Esophagus (tissue), 2 donors: ENCODE data around the gene SLC1A7. TPM values are rescaled to one million over a fixed set of nuclear protein-coding genes. Genes with fewer than 3 reads are reported as not detected.
A peak's percentile ranks its signal among the peaks of the same experiment; 100 is the strongest.

ENCODE experiments used
- H3K27ac ChIP-seq, 2 donors: one replicate each; pipeline ENCODE4 v1.5.1; 2013; ENCODE audit warnings: low read depth in 2 of 2, mild to moderate bottlenecking in 2 of 2, inconsistent platforms in 1 of 2, low read length in 1 of 2, moderate library complexity in 1 of 2
- H3K27me3 ChIP-seq, 2 donors: one replicate each; pipeline ENCODE4 v1.6.1; 2013; ENCODE audit warnings: low read length in 2 of 2, control low read depth in 1 of 2, mild to moderate bottlenecking in 1 of 2; ENCODE audit not compliant: insufficient read depth in 2 of 2, control insufficient read depth in 1 of 2
- H3K36me3 ChIP-seq, 2 donors: one replicate each; pipeline ENCODE4 v1.6.1; 2013; ENCODE audit warnings: low read length in 1 of 2; ENCODE audit not compliant: control insufficient read depth in 2 of 2, insufficient read depth in 2 of 2
- H3K4me1 ChIP-seq, 2 donors: one replicate each; pipeline ENCODE4 v1.6.1; 2013; ENCODE audit warnings: low read length in 1 of 2; ENCODE audit not compliant: control insufficient read depth in 2 of 2, insufficient read depth in 2 of 2
- H3K4me3 ChIP-seq, 2 donors: one replicate each; pipeline ENCODE4 v1.5.1; 2013; ENCODE audit warnings: low read length in 2 of 2, mild to moderate bottlenecking in 2 of 2, low read depth in 1 of 2, moderate library complexity in 1 of 2
- H3K9me3 ChIP-seq, 2 donors: one replicate each; pipeline ENCODE4 v1.6.1; 2013; ENCODE audit warnings: mild to moderate bottlenecking in 2 of 2, low read depth in 1 of 2, low read length in 1 of 2, moderate library complexity in 1 of 2; ENCODE audit not compliant: control insufficient read depth in 2 of 2, insufficient read depth in 1 of 2
- WGBS, 2 donors: extraction: QIAGEN DNeasy Blood & Tissue Kit; methylation state at CpG; one replicate each; pipeline ENCODE4 v1.1.7; 2013; 5-methylcytosine and 5-hydroxymethylcytosine counted together
- polyA plus RNA-seq, 2 donors: library from polyadenylated mRNA; stranded (reverse); fragments of 200-250 nt; gene quantifications; one replicate each; pipeline ENCODE4 v1.2.3, GENCODE V29; 2013
- donor health status: healthy with polysubstance abuse.
- donor health status: Bipolar disorder and iron deficiency.

SLC1A7 gene
- polyA plus RNA-seq, 2 donors = 0.05 to 0.10 TPM

GRCh38 chr1:53067886-53068285 lies 74.6 kb downstream of the SLC1A7 start:
- H3K4me1 ChIP-seq = no peaks in the 10 kb centered on the region
- WGBS, 2 donors = 78 to 84% methylated on average over 2 of the region's 2 CpGs
- peaks cover 0 to 3% of the 10 kb centered on the region in 2 donors for H3K27me3 ChIP-seq
- H3K9me3 ChIP-seq = no peaks in the 10 kb centered on the region
- H3K27ac ChIP-seq = no peak overlapping the region
- no peaks in the 10 kb centered on the region for H3K36me3 ChIP-seq
- H3K4me3 ChIP-seq = no peak overlapping the region

DNA sequence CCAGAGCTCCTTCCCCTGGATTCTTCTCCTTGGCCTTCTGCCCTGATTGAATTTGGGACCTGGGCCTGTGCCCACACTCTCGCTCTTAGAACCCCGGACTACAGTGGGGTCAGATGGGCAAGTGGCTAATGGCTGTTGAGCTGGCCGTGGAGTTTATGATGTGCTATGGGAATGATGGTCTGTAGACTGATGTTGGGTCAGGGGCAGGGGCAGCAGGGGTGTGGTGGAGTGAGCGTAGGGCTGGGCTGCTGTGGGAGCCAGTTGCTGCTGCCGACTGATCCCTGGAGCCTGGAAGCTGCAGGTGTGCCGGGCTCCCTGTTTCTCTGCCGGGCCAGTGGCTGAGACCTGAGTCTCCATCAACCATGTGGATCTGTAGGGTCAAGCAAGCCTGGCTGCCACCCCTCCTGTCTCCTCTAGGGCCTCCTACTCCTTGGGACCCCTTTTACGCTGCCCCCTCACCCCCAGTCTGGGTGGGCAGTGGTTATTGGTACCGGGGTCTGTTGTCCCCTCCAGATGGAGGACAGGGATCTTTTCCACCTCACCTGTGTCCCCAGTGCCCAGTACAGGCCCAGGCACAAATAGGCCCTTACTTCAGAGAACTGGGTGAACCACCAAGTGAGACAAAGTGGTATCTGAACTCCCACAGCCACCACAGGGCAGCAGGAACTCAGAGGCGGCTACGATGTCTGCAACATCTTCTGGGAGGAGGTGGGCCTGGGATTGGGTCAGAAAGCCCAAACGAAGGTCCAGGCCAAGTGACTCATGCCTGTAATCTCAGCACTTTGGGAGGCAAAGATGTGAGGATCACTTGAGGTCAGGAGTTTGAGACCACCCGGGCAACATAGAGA lies 75.3 kb downstream of the SLC1A7 start:
- Histone ChIP-seq H3K9me3 (no peaks in the 10 kb centered on the region), H3K27ac (no peak overlapping the region), H3K4me1 (peaks cover 0 to 2% of the 10 kb centered on the region in 2 donors), H3K27me3 (peaks cover 0 to 9% of the 10 kb centered on the region in 2 donors), H3K4me3 (no peak overlapping the region), H3K36me3 (no peaks in the 10 kb centered on the region)
- WGBS, 2 donors = 79 to 82% methylated on average over 13 of the region's 13 CpGs

DNA sequence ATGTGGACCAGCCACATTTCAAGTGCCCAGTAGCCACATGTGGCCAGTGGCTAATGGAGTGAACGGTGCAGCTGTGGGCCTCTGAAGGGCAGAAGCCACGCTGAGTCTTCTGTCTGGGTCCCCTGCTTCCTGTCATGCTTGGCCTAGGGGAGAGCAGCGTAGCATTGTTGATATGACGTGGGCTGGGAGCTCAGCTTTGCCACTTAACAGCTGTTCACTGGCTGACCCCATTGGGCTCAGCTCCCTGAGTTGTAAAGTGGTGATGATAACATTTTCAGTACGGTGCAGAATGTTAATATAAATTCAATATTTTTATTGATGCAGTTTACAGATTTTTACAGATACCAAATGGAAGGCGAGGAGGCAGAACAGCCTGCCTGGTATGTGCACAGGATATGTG lies 76.0 kb downstream of the SLC1A7 start:
- no peaks in the 10 kb centered on the region for H3K9me3 ChIP-seq
- H3K27ac ChIP-seq = no peak overlapping the region
- H3K36me3 ChIP-seq = no peaks in the 10 kb centered on the region
- peaks cover 0 to 14% of the 10 kb centered on the region in 2 donors for H3K27me3 ChIP-seq
- H3K4me3 ChIP-seq = no peak overlapping the region
- WGBS, 2 donors = 75 to 82% methylated on average over 6 of the region's 6 CpGs
- H3K4me1 ChIP-seq = peaks cover 0 to 2% of the 10 kb centered on the region in 2 donors

DNA sequence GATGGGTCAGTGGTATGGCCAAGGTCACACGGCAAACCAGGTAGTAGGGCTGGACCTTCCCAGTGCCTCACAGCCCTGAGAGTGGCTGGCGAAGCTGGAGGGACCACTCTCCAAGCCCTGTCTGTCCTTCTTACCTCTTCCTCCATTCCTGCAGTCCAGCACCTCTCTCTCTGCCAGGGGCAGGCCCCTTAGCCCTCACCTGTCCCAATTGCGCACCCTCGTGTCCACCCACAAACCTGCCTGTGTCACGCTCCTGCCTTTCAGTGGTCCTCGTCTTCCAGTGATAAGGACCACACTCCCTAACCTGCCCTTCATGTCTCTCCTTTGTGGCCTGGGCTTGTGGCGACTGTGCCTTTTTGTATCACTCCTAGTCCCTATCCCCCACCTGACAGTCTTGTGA lies 77.0 kb downstream of the SLC1A7 start:
- Histone ChIP-seq H3K27me3 (peaks cover 0 to 18% of the 10 kb centered on the region in 2 donors), H3K9me3 (no peaks in the 10 kb centered on the region), H3K36me3 (no peaks in the 10 kb centered on the region), H3K4me1 (peaks cover 2% of the 10 kb centered on the region in 2 donors), H3K4me3 (no peak overlapping the region), H3K27ac (no peak overlapping the region)
- 91 to 95% methylated on average over 7 of the region's 7 CpGs for WGBS, 2 donors

DNA sequence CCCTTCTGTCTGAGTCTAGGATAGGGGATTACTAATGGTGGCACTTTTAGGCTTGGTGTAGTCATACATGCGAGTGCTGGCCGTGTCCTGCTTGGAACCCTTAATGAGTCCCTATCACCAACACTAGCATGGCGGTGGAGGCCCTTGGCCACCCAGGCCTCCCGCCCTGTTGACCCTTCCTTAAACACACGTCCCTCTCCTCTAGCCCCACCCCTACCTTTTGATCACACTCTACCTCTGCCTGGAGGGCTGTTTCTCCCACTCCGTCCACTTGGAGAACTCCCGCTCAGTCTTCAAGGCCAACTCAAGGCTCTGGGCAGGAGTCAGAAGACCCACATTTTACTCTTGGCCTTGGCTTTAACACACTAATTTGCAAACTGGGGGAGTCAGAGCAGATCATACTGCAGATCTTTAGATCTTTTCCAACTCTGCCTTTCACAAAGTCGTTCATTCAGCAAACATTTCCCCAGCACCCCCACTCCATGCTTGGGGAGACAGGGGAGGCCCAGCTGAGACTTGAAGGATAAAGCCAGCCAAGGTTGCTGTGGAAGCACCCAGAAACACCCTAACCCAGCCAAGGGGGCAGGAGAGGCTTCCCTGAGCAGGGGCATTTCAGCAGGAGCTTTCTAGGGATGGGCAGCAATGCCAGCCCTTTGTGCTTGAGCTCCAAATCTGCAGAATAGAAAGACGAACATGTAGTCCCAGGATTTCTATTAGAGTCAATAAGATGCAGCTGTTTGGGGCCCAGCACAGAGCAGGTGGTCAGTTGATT lies 78.5 kb downstream of the SLC1A7 start:
- Histone ChIP-seq H3K27ac (no peak overlapping the region), H3K4me1 (peaks cover 2% of the 10 kb centered on the region in 2 donors), H3K27me3 (peaks cover 0 to 18% of the 10 kb centered on the region in 2 donors), H3K36me3 (no peaks in the 10 kb centered on the region), H3K4me3 (no peak overlapping the region), H3K9me3 (no peaks in the 10 kb centered on the region)
- 89 to 90% methylated on average over 9 of the region's 9 CpGs for WGBS, 2 donors

- 18 to 20% methylated on average over 57 to 61 of the region's 61 CpGs for WGBS, 2 donors
- peak overlapping the region; percentile 28 to 70 for H3K27ac ChIP-seq
- H3K4me3 ChIP-seq = peak overlapping the region; percentile 42 to 50
Observed at GRCh38 chr1:53062708-53063591, 79.5 kb downstream of the SLC1A7 start.

GRCh38 chr1:53061859-53062707 lies 80.4 kb downstream of the SLC1A7 start, which contains the start of gene PODN:
TSS of gene PODN (plus strand) at chr1:53062213. CDS start at chr1:53069856, 7,643 bp downstream.
- peaks cover 2% of the 10 kb centered on the region in 2 donors for H3K4me1 ChIP-seq
- peaks cover 0 to 18% of the 10 kb centered on the region in 2 donors for H3K27me3 ChIP-seq
- peak within 1 kb of the TSS; percentile 42 to 50 for H3K4me3 ChIP-seq
- H3K36me3 ChIP-seq = no peaks in the 10 kb centered on the region
- no peaks in the 10 kb centered on the region for H3K9me3 ChIP-seq
- H3K27ac ChIP-seq = peak within 1 kb of the TSS; percentile 28 to 70
- 1 to 2% methylated on average over 65 to 73 of the region's 73 CpGs for WGBS, 2 donors

More at GRCh38 chr1:53062708-53063591, 79.5 kb downstream of the SLC1A7 start:
- peaks cover 2% of the 10 kb centered on the region in 2 donors for H3K4me1 ChIP-seq
- H3K27me3 ChIP-seq = peaks cover 0 to 18% of the 10 kb centered on the region in 2 donors
- no peaks in the 10 kb centered on the region for H3K36me3 ChIP-seq
- no peaks in the 10 kb centered on the region for H3K9me3 ChIP-seq

GRCh38 chr1:53061123-53061858 lies 81.1 kb downstream of the SLC1A7 start:
- H3K4me3 ChIP-seq = peak overlapping the region; percentile 39 to 42
- no peaks in the 10 kb centered on the region for H3K9me3 ChIP-seq
- no peaks in the 10 kb centered on the region for H3K36me3 ChIP-seq
- peaks cover 2% of the 10 kb centered on the region in 2 donors for H3K4me1 ChIP-seq
- H3K27ac ChIP-seq = peak overlapping the region; percentile 18 to 56
- 43 to 49% methylated on average over 19 of the region's 19 CpGs for WGBS, 2 donors
- peaks cover 0 to 18% of the 10 kb centered on the region in 2 donors for H3K27me3 ChIP-seq
